KOPT-K1 (cell line): ENCODE data around the gene KIAA1328.

Experiments used
- H3K27ac ChIP-seq: fragments of 200-600 bp; sonication (generic); 2 replicates; pipeline ENCODE4 v1.5.1; 2016; ENCODE audit warnings: antibody characterized with exemption, mild to moderate bottlenecking, low read depth, low read length; ENCODE audit not compliant: poor library complexity, severe bottlenecking
- H3K36me3 ChIP-seq: fragments of 200-600 bp; sonication (generic); 2 replicates; pipeline ENCODE4 v1.5.1; 2017; ENCODE audit warnings: antibody characterized with exemption, mild to moderate bottlenecking, low read length, moderate library complexity; ENCODE audit not compliant: insufficient read depth
- H3K9me3 ChIP-seq: fragments of 200-600 bp; sonication (generic); 2 replicates; pipeline ENCODE4 v1.5.1; 2017; ENCODE audit warnings: antibody characterized with exemption, low read length, mild to moderate bottlenecking; ENCODE audit not compliant: insufficient read depth, poor library complexity, severe bottlenecking

KIAA1328 gene

DNA sequence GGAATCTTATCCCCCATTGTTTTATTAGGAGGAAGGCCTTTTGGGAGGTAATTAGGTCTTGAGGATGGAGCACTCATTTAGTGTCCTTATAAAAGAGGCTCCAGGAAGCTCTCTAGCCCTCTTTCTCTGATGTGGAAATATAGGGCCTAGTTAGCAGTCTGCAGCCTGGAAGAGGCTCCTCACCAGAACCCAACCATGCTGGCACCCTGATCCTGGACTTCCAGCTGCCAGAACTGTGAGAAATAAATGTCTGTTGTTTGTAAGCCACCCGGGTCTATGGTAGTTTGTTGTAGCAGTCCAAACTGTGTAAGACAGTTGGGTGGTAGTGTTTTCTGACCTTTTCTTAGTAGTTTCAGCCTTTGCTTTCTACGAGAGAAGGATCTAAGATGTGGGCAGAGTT is 100.7 kb downstream of the KIAA1328 start:
- Histone ChIP-seq H3K9me3 (no peaks in the 10 kb centered on the region), H3K36me3 (no peaks in the 10 kb centered on the region), H3K27ac (no peak overlapping the region)

DNA sequence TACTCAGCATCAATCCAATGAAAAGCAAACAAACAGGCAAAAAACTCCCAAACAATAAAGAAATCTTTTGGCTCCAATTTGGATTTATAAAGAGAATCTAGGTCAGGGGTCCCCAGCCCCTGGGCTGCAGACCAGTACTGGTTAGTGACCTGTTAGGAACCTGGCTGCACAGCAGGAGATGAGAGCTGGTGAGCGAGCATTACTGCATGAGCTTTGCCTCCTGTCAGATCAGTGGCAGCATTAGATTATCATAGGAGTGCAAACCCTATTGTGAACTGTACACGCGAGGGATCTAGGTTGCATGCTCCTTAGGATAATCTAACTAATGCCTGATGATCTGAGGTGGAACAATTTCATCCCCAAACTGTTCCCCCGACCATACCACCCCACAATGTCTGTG is 102.2 kb downstream of the KIAA1328 start:
- Histone ChIP-seq H3K36me3 (no peaks in the 10 kb centered on the region), H3K9me3 (no peaks in the 10 kb centered on the region), H3K27ac (no peak overlapping the region)

DNA sequence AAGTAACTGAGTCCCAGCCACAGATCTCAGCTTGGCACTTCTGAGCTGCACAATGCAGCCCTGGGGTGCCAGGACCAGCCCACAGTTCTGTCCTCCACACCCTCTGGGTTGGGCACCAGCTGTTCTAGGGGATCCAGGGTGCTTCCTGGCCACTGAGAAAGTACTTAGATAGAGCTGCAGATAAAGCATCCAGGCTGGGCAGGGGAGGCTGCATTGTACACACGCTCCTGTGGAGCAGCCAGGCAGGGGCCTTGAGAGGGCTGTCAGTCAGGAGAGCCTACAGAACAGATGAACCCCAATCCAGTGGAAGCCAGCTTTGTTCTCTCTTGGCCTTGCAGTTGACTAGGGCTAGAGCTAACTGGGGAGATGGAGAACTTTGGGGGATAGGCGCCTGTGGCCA is 104.6 kb downstream of the KIAA1328 start:
- Histone ChIP-seq H3K36me3 (no peaks in the 10 kb centered on the region), H3K9me3 (peaks cover 9% of the 10 kb centered on the region), H3K27ac (no peak overlapping the region)

DNA sequence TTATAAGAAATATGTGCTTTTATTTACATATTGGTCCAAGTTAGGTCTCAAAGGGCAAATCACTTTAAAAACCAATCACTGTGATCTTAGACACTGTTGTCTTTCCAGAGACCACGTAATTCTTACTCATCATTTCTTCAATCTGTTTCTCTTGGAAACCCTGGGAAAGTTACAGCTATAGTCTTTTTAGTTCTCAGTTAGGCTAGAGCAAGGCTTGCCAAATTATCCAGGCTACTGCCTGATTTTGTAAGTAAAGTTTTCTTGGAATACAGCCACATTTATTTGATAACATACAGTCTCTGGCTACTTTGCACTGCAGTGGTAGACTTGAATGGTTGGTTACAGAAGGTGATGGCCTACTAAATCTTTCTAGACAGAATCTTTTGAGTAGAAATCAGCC is 106.0 kb downstream of the KIAA1328 start:
- Histone ChIP-seq H3K27ac (no peak overlapping the region), H3K9me3 (peaks cover 17% of the 10 kb centered on the region), H3K36me3 (no peaks in the 10 kb centered on the region)

DNA sequence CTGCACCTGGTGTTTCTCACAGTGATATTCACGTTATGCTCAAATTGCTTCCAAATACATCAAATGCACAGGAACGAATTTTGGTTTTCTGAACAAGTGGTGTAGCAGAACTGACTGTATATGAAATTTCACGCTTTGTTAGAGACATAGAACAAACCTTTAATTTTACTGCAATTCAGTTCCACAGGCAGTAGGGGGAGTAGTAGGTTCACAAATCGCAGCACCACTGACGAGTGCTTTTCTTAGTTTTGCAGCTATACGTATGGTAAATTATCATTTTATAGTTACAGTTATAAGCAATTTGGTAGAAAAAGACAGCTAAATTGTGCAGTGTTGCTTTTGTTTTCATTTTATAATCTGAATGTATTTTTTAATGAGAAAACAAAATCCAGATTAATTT is 113.3 kb downstream of the KIAA1328 start:
- Histone ChIP-seq H3K9me3 (peaks cover 17% of the 10 kb centered on the region), H3K27ac (no peak overlapping the region), H3K36me3 (no peaks in the 10 kb centered on the region)

DNA sequence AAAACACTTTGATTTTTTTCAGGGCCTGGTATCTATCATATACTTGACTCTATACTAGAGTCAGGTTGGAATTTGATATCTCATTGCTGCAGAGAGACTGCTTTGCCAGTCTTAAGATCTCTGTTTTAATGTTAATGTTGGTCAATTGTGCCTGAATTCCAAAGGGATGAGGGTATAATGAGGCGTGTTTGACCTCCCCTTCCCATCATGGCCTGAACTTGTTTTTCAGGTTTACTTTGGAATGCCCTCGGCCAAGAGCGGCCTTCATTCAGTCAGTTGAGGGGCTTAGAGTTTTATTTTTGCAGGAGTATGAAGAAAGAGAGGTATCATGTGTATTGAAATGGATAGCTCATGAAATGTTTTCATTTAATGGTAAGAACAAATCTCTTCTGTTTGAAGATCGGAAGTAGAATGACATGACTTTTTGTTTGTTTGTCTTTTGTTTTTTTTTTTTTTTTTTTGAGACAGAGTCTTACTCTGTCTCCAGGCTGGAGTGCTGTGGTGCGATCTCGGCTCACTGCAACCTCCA is 119.0 kb downstream of the KIAA1328 start:
- Histone ChIP-seq H3K27ac (no peak overlapping the region), H3K36me3 (no peaks in the 10 kb centered on the region)

DNA sequence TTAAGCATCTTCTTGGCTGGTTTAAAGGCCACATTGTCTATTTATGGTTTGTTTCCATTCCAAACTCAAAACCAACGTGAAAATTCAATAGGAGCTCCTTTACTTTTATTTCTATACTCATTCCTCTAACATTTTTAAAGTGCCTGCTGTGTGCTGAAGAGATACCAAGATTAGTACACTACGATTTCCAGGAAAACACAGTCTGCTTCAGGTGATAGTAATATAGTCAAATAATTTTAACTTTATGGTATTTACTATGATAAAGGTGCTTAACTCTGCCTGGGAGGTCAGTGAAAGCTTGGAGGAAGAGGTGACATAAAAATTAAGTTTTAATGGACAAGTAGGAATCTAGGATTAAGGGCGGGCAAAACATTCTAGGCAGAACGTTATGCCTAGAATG is 121.4 kb downstream of the KIAA1328 start:
- no peaks in the 10 kb centered on the region for H3K36me3 ChIP-seq
- no peaks in the 10 kb centered on the region for H3K9me3 ChIP-seq
- H3K27ac ChIP-seq, result no peak overlapping the region

More for the DNA sequence above, 119.0 kb downstream of the KIAA1328 start:
- no peaks in the 10 kb centered on the region for H3K9me3 ChIP-seq

DNA sequence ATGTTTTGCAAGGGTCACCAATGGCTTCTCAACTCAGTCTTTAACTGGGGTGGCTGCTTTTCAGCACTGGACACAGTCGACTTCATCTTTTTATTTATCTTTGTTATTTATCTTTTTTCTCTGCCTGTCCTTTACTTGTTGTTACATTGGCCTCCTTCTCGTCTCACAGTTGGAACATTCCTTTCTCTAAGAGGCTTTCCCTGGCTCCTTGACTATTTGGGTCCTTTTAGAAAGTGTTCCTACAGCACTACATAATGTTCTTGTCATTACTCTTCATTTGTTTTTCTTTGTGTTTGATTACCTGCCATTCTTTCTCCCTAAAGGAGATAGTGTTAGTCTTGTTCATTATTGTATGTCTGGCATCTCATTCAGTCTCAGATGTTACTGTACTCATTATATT is 122.0 kb downstream of the KIAA1328 start:
- no peaks in the 10 kb centered on the region for H3K9me3 ChIP-seq
- no peak overlapping the region for H3K27ac ChIP-seq
- no peaks in the 10 kb centered on the region for H3K36me3 ChIP-seq

DNA sequence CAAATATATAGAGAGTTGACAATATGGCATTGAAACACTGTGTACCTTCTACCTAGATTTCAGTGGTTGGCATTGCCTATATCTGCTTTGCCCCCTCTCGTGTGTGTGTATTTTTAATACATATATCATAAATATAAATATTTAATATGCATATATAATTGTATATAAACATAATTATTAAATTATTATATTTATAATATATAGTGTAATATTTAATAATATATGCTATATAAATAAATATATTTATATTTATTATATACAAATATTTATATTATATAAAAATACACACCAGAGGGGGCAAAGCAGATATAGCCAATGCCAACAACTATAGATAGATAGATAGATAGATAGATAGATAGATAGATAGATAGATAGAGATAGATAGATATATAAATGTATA is 124.1 kb downstream of the KIAA1328 start:
- Histone ChIP-seq H3K27ac (no peak overlapping the region), H3K9me3 (no peaks in the 10 kb centered on the region), H3K36me3 (no peaks in the 10 kb centered on the region)

DNA sequence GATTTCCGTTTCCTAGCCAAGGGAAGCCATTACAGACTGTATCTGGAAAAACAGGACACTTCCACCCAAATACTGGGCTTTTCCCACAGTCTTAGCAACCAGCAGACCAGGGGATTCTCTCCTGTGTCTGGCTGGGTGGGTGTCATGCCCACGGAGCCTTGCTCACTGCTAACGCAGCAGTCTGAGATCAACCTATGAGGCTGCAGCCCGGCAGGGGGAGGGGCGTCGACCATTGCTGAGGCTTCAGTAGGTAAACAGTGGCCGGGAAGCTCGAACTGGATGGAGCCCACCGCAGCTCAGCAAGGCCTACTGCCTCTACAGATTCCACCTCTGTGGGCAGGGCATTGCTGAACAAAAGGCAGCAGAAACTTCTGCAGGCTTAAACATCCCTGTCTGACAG is 131.1 kb downstream of the KIAA1328 start:
- no peak overlapping the region for H3K27ac ChIP-seq
- H3K36me3 ChIP-seq, result no peaks in the 10 kb centered on the region
- peaks cover 8% of the 10 kb centered on the region for H3K9me3 ChIP-seq

DNA sequence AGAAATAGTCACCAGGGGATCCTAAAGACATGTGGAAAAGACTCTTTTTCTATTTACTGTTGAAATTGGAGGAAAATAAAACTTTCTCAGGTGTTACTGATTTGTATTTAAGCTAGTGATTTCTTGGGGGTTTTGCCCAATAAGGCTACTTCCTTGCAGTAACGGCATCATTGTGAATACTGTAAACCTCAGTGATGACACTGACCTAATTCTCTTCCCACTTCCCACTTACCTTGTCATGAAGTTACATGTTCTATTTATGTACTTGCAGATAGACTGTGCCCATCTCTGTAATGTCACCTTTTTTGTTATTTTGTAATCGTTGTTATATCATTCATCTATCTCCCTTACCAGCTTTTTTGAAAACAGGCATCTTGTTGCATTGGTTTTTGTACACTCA is 134.5 kb downstream of the KIAA1328 start:
- Histone ChIP-seq H3K36me3 (no peaks in the 10 kb centered on the region), H3K9me3 (peaks cover 20% of the 10 kb centered on the region), H3K27ac (no peak overlapping the region)

DNA sequence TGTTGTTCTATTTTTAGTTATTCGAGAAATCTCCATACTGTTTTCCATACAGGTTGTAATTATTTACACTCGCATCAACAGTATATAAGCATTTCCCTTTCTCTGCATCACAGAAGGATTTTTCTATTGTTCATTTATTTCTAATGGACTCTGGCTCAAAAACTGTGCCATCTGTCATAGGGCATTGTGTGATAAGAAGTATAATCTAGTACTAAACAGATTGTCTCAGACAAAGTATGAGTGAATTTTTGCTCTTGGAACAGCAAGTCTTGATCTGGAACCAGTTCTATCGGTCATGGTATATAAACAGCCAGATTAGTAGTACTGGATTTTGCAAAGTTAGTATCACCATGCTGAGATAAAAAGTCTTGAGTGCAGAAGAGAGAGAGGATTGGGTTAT is 145.8 kb downstream of the KIAA1328 start:
- Histone ChIP-seq H3K36me3 (no peaks in the 10 kb centered on the region), H3K27ac (no peak overlapping the region)

DNA sequence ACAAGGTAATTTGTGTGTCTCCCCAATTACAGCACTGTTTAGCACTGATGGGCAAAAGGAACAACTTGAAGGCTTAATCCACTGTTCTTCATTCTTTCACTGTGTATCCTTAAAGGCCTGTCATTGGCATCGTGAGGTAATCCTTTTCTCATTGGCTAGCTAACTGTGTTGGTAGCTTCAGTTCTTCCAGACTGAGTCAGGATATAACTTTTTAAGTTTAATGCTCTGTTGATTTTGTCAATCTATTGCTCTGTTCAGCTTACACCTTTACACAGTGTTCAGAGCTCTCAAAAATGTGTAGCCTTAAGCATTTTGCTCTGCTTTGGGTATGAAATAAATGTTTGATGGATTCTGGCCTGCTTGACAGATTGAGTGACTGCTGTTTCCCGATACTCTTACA is 148.2 kb downstream of the KIAA1328 start:
- Histone ChIP-seq H3K27ac (no peak overlapping the region), H3K9me3 (no peaks in the 10 kb centered on the region), H3K36me3 (no peaks in the 10 kb centered on the region)

More for the DNA sequence above, 145.8 kb downstream of the KIAA1328 start:
- H3K9me3 ChIP-seq, result no peaks in the 10 kb centered on the region

DNA sequence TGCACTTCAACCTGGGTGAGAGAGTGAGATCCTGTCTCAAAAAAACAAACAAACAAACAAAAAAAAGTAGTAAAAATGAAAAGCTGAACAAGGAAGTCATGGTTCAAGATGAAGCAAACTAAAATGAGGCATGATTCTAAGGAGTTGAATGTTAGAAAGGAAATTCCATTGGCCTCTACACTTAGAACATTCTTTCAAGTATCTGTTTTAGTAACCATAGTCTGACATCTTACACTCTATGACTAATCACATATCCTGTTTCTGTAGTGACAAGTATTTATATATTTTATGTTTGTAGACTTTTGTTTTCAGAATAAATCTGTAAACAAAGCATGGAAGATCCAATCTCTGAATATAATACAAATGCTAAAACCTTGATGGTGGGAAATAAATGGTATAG is 164.1 kb downstream of the KIAA1328 start:
- Histone ChIP-seq H3K9me3 (peaks cover 8% of the 10 kb centered on the region), H3K36me3 (no peaks in the 10 kb centered on the region), H3K27ac (no peak overlapping the region)

DNA sequence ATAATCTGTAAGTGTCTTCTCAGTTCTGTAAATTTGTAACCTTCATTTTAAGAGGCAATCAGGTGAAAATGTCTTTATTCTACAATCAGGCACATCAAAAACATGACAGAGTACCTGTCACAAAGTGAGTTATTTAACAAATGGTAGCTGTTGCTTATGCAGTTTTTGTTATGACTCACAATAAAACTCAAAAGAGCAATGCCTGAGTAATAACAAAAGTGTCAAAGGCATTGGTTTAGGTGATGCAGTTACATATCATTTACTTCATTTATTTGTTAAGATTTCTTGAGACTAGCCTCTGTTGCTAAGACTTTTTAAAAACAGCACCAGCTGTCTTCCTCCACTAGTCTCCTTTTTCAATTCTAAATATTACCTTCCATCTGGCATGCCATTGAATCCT is 177.8 kb downstream of the KIAA1328 start:
- Histone ChIP-seq H3K27ac (no peak overlapping the region), H3K9me3 (no peaks in the 10 kb centered on the region), H3K36me3 (no peaks in the 10 kb centered on the region)

DNA sequence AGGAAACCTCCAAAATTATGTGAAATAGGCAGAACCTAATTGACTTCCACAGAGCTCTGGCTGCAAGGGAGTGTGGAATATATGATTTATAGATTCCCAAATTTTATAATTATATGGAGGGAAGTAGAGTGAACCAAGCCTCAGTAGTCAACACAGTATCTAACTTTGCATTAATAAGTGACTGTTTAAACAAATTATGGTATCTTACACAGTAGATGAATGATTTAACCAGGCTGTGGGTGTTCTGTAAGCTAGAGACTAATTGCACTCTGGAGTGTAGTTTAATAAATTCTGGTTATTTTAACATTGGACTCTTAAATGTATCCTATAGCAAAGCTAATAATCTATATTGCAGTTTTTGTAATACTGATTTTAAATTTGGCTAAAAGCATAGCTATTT is 183.5 kb downstream of the KIAA1328 start:
- Histone ChIP-seq H3K9me3 (peaks cover 4% of the 10 kb centered on the region), H3K27ac (no peak overlapping the region), H3K36me3 (no peaks in the 10 kb centered on the region)
